Inflammatory macrophage treated with lipopolysaccharide for 1 hour (primary cell): ENCODE results near the gene NRXN3.

Experiments
- DNase-seq, 2 donors: peaks; one replicate each; pipeline ENCODE4 v3.0.0-alpha.2; 2020 to 2022

The NRXN3 gene

GRCh38 chr14:78752518-78753188 lies 582.5 kb downstream of the NRXN3 start:
- DNase-seq = no peak

- no peak for DNase-seq
These were observed 583.9 kb downstream of the NRXN3 start for GRCh38 chr14:78754059-78754458.

GRCh38 chr14:78758333-78758732 lies 588.2 kb downstream of the NRXN3 start:
- no peak for DNase-seq

GRCh38 chr14:78762331-78762730 lies 592.2 kb downstream of the NRXN3 start:
- DNase-seq = no peak

- no peak for DNase-seq
These were observed 593.6 kb downstream of the NRXN3 start for GRCh38 chr14:78763746-78764145.

- DNase-seq = no peak
These were observed 594.1 kb downstream of the NRXN3 start for GRCh38 chr14:78764240-78764639.

GRCh38 chr14:78764645-78765044 lies 594.5 kb downstream of the NRXN3 start:
- no peak for DNase-seq

GRCh38 chr14:78767436-78767835 lies 597.3 kb downstream of the NRXN3 start:
- peak; percentile 1 to 11 for DNase-seq

GRCh38 chr14:78782551-78782950 lies 612.4 kb downstream of the NRXN3 start:
- no peak for DNase-seq

GRCh38 chr14:78785265-78785664 lies 615.1 kb downstream of the NRXN3 start:
- DNase-seq = no peak

GRCh38 chr14:78788467-78789360 lies 618.5 kb downstream of the NRXN3 start:
- DNase-seq = no peak

GRCh38 chr14:78790271-78790670 lies 620.1 kb downstream of the NRXN3 start:
- no peak for DNase-seq

GRCh38 chr14:78798757-78799156 lies 628.6 kb downstream of the NRXN3 start:
- DNase-seq = no peak

GRCh38 chr14:78805570-78805969 lies 635.4 kb downstream of the NRXN3 start:
- DNase-seq = no peak

GRCh38 chr14:78823035-78823434 lies 652.9 kb downstream of the NRXN3 start:
- no peak for DNase-seq

GRCh38 chr14:78823516-78823915 lies 653.3 kb downstream of the NRXN3 start:
- DNase-seq = no peak

GRCh38 chr14:78829274-78829673 lies 659.1 kb downstream of the NRXN3 start:
- DNase-seq = no peak

GRCh38 chr14:78834766-78835451 lies 664.7 kb downstream of the NRXN3 start:
- no peak for DNase-seq

- no peak for DNase-seq
These were observed 665.7 kb downstream of the NRXN3 start for GRCh38 chr14:78835909-78836308.

- peak; percentile 4 to 22 for DNase-seq
These were observed 666.6 kb downstream of the NRXN3 start for GRCh38 chr14:78836777-78837176.

GRCh38 chr14:78838959-78839358 lies 668.8 kb downstream of the NRXN3 start:
- DNase-seq = no peak

- no peak for DNase-seq
These were observed 670.7 kb downstream of the NRXN3 start for GRCh38 chr14:78840898-78841297.

- DNase-seq = no peak
These were observed 677.6 kb downstream of the NRXN3 start for GRCh38 chr14:78847801-78848200.
